NCI-H146 treated with DMSO at 0.1 percent for 48 hours (cell line): ENCODE data around the gene HEBP2.
"Not testable (repeated sequence)": the region's sequence is repeated elsewhere in the genome, so short reads cannot be mapped to it uniquely, and the experiment has no call there.

ENCODE experiments used
- DNase-seq: peaks from one replicate; lab custom pipeline; 2025; ENCODE audit not compliant: unreplicated experiment; lab: John Stamatoyannopoulos, UW

Gene HEBP2, protein sequence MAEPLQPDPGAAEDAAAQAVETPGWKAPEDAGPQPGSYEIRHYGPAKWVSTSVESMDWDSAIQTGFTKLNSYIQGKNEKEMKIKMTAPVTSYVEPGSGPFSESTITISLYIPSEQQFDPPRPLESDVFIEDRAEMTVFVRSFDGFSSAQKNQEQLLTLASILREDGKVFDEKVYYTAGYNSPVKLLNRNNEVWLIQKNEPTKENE

DNA sequence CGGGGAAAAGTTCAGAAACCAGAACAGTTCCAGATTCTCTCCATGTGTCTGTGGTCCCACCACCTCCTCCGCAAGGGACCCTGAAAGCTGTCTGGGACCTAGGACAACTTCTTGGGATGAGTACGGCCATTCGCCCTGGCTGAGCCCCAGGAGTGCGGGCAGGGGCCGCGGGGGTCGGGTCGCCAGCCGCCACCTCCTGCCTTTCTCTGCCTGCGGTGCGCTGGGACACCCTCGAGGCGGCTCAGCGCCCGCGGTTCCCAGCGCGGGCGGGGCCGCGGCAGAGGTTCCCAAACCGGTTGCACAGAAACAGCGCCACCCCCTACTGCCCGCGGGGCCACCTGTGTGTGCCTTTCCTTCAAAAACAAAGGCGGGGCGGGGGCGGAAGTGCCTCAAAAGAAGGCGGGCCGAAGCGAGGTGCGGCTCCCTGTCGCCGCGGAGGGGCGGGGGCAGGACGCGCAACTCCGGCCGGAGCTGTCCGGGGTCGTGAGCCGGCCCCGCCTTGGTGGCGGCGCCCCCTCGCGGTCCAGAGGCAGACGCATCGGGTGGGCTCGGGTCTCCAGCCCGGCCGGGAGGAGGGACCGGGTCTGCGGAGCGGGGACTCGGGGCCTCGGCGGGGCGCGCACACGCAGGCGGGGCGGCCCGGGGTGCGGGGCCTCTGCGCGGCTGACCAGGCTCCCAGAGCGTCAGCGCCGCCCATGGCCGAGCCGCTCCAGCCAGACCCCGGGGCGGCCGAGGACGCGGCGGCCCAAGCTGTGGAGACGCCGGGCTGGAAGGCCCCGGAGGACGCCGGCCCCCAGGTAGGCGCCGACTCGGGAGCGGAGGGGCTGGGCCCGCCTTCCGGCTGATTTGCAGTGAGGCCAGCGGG, at the start of gene HEBP2:
Gene HEBP2 (plus strand): TSS at position 423 of the 865 bp plus-strand sequence. CDS start 273 bp downstream, at position 696.
- peak; percentile 98 for DNase-seq

DNA sequence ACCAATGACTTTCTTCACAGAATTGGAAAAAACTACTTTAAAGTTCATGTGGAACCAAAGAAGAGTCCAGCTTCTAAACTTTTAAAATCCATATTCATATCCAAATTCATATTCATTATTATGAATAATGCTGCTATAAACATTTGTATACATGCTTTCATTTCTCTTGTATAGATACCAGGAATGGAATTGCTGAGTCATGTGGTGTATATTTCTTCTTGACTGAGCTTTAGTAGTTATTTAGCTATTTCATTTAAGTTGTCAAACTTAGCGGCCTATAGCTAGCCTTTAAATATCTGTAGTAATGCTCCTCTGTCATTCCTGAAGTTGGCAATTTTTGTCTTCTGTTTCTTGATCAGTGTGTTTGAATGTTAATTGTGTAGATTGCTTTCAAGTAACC, 46.1 kb upstream of the HEBP2 start:
- DNase-seq = no peak

DNA sequence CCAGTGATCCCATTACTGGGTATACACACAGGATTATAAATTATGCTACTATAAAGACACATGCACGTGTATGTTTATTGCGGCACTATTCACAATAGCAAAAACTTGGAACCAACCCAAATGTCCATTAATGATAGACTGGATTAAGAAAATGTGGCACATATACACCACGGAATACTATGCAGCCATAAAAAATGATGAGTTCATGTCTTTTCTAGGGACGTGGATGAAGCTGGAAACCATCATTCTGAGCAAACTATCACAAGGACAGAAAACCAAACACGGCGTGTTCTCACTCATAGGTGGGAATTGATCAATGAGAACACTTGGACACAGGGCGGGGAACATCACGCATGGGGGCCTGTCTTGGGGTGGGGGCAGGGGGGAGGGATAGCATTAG, 35.3 kb upstream of the HEBP2 start:
- not testable (repeated sequence) for DNase-seq

DNA sequence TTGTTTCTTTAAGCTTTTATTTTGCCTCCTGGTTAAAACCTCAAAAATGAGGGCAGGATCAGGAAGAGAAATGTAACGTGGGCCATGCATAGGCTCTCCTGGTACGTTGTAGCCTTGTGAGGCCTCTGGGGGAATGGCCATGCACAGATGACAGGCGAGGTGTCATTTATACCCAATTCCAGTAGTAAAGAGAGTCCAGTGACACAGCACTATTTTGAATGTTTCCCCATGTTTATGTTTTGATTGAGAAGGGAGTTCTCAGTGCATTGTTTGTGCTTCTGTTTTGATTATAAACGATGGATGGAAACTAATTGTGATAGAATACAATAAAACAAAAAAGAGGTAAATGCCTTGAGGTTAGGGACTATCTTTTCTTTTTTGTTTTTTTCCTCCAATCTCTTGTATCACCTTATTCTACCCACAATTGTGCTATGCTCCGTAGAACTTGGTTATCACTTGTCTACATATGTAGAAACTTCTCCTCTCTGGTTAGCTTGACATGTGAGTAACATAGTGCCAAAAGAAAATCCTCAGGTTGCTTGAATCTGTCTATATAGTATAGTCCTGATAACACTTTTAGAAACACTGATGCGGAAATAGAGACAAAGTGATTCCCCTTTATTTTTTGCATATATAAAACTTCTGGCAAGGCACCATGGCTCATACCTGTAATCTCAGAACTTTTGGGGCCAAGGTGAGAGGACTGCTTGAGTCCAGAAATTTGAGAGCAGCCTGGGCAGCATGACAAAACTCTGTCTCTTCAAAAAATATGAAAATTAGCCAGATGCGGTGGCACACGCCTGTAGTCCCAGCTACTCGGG, 33.2 kb upstream of the HEBP2 start:
- no peak for DNase-seq

DNA sequence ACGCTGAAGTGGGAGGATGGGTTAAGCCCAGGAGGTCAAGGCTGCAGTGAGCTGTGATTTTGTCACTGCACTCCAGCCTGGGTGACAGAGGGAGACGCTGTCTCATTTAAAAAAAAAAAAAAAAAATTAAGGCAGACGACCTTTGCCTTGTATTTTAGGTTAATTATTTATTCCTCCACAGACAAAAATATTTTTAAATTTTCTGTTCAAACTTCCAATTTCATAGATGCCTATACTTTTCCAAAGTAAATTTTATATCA, 32.6 kb upstream of the HEBP2 start:
- DNase-seq = no peak

DNA sequence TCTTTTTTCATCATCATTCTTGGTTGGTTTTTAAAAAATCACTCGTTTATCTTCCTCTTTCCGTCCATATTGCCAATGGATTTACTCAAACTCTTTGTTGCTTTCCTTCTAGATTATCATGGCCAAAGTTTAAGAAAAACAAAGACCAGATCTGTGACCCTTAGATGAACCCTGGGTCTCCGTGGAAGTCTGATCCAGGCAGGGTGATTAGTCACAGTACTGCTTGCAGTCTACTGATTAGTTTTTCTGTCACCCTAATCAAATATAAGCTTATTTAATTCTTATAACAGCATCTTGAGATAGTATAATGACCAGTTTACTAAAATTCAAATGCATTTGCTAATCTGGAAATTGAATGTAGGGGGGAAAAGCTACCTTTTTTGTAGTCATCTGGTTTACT, 32.3 kb upstream of the HEBP2 start:
- no peak for DNase-seq

DNA sequence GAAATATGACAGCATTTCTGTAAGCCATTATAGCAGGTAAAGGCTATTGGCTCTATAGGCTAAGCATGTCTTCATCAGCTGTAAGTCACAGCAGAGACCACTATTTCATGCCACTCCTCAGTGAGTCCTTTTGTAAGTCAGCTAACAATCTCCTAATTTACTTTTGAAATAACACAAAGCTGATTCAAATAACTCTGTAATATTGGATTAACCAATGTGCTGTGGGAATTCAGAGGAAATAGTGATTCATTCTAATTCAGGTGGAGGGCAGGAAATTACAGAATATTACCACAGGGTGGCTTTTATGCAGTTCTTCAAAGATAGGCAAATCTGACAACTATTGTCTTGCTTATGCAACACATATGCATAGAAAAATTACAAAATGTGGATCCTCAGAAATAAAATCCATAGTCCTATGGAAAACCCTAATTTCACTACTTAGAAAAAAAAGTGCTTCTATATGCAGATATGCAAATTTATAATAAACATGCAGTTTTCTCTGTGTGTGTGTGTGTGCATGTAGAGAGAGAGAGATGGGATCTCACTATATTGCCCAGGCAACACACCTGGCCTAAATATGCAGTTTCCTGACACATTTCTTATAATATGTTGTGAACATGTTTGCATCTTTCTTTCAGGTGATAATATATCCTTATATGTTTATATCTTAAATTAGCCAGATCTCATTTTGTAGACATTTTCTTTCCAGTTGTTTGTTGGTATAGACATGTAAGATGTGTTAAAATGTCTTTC, 31.1 kb upstream of the HEBP2 start:
- DNase-seq = no peak

DNA sequence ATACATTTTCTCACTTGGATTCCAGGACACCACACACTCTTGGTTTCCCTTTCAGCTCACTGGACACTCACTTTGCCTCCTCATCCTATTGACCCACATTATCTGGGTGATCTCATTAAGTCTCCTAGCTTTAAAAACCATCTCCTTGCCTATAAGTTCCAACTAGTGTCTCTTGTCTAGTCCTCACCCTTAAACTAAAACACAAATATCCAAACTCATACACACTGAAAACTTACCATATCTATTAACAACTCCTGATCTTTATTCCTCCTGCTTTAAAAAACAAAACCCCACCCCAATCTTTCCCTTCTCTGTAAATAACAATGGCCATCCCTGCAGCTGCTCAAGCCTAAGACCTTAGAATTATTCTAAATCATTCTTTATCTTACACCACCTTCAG, 29.8 kb upstream of the HEBP2 start:
- no peak for DNase-seq

DNA sequence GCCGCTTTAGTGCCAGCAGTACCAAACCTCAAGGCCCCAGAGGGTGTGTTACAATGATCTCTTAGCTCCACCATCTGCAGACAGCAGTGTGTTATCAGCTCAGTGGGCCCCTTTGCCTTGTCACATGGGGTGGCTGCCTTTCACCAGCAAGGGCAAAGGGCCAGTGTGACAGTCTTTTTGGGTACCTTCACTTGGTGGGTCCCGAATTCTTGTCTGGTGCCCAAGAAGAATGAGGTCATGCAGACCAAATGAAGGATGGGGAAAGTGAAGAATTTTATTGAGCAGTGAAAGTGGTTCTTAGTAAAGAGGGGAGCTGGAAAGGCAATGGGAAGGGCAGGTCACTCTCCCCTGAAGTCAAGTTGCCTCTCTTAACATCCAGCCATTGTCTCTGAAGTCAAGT, 29.2 kb upstream of the HEBP2 start:
- DNase-seq = no peak

DNA sequence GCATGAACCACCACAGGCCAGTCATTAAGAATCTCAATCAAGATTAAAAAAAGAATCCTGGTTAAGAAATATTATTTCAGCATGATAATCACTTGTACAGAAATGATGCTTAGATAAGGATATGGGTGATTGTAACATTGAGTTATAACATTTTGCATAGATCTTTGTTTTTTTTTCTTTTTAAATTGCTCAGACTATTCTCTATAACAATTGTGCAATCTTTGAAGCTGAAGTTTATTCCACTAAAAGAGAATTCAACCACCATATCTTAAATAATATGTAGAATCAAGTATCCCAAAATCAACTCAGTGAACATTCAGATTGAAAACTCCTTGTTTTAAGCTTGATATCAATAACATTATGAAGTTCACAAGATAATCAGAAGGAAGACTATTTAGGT, 27.0 kb upstream of the HEBP2 start:
- DNase-seq = no peak

DNA sequence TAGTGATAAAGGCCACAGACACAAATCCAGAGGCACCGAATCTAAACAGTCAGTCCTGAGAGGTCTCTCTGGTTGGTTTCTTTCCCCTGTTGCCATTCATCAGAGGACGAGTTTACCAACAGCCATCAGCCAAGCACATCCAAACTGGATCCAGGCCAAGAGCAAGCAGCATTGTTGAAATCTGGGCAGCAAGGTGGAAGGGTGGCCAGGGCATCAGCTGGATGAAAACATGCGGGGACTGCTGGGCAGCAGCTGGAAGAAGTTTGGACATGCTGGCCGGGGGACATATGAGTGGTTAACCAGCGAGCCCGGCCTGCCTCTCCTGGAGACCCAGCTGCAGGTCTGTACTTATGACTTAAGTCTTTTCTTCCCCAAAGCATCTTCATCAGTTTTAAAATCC, 26.2 kb upstream of the HEBP2 start, which contains the start of gene SMIM28:
Gene SMIM28 (plus strand): TSS at position 62 of the 400 bp plus-strand sequence. CDS start 168 bp downstream, at position 230.
- peak; percentile 67 for DNase-seq

DNA sequence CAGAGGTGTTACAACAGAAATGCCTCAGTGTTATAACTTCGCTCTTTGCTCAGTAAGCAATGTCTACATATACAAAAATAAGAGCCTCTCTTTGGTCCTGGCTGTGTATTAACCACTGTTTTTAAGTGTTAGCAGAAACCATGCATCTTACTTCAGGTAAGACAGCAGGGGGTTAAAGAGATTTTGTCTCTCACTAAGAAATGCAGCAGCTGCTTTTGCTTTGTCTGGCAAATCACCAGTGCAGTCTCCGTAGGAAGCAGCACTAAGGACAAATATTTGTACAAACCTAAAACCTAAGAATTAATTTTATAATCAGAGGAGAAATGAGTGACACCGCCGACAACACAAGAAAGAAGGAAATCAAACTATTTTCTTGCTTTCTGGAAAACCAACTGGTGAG, 25.6 kb upstream of the HEBP2 start:
- peak; percentile 75 for DNase-seq

DNA sequence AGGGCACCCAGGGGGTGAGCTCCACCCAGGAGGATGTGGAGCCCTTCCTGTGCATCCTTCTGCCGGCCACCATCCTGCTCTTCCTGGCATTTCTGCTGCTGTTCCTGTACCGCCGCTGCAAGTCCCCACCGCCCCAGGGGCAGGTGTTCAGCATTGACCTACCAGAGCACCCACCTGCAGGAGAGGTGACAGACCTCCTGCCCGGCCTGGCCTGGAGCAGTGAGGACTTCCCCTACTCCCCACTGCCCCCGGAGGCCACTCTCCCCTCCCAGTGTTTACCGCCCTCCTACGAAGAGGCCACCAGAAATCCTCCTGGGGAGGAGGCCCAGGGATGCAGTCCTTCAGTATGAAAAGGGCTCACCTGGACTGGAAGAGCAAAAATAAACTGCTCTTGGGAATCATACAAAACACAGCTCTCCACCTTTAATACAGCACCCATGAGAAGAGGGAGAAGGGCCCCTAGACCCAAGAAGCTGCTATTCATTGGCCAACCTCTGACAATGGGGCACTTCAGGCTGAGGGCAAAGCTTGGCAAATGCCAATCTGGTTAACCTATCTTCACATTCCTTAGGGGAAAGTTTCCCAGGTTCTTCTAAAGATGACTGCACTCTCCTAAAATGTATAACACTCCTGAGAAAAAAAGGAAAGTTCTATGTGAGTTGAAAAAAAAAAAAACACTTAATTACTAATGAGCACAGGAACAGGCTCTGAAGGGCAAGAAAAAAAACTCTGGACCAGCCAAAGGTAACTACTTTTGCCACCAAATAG, 21.3 kb upstream of the HEBP2 start:
- DNase-seq = peak; percentile 92

DNA sequence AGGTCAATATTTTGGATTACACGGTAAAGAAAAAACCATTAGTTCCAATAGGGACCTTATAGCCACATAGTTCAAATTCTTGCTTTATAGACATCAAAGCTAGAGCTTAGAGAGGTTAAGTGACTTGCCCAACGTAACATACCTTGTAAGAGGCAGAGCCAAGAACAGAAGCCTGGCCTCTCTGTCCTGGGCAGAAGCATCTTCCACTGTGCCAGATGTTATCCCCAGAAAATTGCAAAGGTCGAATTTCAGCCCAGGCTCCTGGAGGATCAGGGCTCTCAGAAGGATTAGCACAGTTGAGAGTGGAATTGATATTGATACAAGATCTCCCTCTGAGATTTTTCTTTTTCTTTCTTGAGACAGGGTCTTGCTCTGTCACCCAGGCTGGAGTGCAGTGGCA, 20.2 kb upstream of the HEBP2 start:
- no peak for DNase-seq

DNA sequence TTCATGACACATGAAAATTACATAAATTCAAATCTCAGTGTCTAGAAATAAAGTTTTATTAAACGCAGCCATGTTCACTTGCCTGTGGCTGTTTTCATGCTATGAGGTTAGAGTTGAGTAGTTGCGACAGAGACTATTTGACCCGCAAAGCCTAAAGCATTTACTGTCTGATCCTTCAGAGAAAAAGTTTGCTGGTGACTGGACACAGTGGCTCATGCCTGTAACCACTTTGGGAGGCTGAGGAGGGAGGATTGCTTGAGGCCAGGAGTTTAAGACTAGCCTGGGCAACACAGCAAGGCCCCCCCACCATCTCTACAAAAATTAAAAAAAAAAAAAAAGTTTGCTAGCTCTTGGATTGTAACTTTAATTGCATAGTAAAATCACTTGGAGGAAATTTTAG, 17.1 kb upstream of the HEBP2 start:
- DNase-seq = no peak

DNA sequence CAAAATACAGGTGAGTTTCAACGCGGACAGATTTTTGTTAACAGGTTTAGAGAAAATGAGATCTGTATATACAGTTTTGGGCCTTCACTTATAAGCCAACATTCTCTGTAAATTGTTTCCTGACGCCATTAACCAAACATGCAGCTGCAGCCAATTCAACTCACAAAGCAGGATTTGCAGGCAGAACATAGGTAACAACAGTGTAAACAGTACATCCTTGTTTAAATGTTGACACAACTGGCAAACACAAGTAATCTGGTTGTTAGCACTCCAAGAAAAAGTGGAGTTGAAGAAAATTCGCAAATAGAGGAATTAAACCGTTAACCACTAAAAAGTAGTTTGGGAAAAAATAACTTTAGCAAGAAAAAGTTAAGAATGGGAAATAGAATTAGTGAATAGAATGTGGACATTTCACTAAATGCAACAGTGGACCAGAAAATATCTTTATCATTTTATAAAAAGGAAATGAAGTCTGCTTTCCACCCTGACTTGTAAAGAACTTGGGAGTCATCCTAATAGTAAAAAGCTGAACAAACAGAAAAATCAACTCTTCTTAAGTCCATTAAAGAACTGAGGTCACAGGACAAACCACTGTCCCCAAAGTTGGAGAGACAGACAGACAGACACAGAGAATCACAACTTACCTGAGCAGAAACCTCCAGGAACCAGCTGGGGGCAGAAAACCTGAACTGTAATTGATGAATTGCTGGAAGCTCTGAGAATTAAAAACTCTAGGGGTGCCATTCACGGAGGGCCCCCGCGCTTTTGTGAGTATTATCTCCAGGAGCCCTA, 16.2 kb upstream of the HEBP2 start:
- DNase-seq = peak; percentile 88

DNA sequence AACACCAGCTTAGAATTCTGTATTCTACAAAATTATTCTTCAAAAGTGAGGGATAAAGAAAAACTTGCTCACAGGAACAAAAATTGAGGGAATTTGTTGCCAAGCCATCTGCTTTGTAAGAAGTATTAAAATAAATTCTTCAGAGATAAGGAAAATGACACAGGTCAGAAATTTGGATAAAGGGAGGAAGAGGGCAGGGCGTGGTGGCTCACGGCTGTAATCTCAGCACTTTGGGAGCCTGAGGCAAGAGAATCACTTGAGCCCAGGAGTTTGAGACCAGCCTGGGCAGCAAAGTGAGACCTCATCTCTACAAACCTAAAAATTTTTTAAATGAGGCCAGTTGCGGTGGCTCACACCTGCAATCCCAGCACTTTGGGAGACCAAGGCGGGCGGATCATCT, 14.5 kb upstream of the HEBP2 start:
- DNase-seq = no peak

DNA sequence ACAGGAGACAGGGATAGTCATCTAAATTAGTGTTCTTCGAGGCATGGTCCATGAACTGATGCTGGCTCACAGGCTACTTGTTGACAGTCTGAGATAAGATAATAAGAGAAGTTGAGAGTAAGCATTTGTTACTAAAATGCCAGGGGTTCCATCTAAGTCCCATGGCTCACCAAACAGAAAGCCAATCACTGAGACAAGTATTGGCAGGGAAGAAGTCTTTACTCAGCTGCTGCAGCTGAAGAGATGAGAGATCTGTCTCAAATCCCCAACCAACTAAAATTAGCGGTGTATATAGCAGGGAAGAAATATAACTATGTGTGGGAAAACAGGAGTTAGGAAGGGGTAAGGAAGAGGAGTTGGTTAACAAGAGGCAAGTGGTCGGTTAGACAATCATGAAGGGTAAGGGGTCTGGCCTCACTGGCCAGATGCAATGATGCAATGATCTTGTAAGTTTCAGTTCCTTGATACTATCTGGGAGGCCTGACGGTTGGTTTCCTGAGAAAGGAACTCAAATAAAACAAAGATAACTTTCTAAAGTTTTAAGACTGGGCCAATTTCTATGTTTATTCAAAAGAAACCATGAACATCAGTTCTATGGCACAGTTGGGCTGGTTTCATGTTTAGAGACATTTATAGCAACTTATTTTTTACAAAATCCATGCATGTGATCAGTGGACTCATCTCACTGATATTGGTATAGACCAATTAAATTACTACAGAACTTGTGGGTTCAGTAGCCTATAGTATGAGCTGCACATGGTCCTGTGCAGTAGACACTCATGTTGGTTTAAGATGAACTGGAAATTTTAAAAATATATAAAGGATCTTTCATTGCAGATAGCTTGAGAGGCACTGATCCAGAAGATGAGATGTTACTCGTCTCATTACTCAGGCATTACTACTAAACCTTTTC, 9.9 kb upstream of the HEBP2 start:
- DNase-seq = no peak

DNA sequence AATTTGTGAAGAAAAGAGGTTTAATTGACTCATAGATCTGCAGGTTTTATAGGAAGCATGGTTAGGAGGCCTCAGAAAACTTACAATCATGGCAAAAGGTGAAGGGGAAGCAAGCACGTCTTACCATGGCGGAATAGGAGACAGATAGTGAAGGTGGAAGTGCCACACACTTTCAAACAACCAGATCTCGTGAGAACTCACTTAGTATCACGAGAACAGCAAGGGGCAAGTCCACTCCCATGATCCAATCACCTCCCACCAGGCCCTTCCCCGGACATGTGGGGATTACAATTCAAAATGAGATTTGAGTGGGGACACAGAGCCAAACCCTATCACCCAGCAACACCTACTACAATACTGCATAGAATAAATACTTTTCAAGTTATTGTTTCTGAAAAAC, 7.3 kb upstream of the HEBP2 start:
- DNase-seq = no peak
